ENCODE data around the gene PELO. TPM values are rescaled to one million over a fixed set of nuclear protein-coding genes. Genes with fewer than 3 reads are reported as not detected.

PELO gene
- total and polyA plus RNA-seq, 4 donors: 5.0 to 51.1 (median 35.6) TPM

DNA sequence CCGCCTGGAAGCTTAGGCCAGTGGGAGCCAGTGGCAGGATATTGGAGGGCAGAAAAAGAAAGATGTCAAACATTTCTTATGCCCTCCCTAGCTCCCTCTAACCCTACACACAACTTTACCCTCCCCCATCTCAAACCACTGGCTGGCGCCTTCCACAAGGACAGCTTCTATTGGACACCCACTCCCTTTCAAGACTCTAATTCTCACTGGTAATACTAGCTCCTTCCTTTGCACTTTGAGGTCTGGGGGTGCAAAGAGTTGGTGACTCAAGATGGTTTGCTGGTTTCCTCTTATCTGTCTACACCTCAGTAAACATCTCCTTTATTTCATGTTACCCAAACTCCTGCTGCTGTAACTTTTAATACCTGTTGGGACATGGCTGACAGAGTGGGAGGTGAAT is 11.6 kb upstream of the PELO start:
- no peak for ATAC-seq (ENCODE audit: insufficient read depth, low FRiP score)
- H3K9ac ChIP-seq (ENCODE audit: insufficient read depth in 1 of 2, low read length in 2 of 2): no peak overlapping the region
- no peak for DNase-seq
- peak overlapping the region; percentile 11 to 29 for H3K27ac ChIP-seq (ENCODE audit: low read depth in 1 of 2, low read length in 1 of 2)
- TF ChIP-seq, protein P1, sequence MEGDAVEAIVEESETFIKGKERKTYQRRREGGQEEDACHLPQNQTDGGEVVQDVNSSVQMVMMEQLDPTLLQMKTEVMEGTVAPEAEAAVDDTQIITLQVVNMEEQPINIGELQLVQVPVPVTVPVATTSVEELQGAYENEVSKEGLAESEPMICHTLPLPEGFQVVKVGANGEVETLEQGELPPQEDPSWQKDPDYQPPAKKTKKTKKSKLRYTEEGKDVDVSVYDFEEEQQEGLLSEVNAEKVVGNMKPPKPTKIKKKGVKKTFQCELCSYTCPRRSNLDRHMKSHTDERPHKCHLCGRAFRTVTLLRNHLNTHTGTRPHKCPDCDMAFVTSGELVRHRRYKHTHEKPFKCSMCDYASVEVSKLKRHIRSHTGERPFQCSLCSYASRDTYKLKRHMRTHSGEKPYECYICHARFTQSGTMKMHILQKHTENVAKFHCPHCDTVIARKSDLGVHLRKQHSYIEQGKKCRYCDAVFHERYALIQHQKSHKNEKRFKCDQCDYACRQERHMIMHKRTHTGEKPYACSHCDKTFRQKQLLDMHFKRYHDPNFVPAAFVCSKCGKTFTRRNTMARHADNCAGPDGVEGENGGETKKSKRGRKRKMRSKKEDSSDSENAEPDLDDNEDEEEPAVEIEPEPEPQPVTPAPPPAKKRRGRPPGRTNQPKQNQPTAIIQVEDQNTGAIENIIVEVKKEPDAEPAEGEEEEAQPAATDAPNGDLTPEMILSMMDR (IDR thresholded peaks at IDR 0.05; ENCODE audit: control extremely low read depth, extremely low read depth): no peak
- 95 to 98% methylated on average over 2 of the region's 2 CpGs for WGBS, 2 donors
- H3K4me3 ChIP-seq: no peak overlapping the region
- H3K4me1 ChIP-seq (ENCODE audit: control insufficient read depth in 5 of 5, insufficient read depth in 5 of 5, low read length in 5 of 5): no peaks in the 10 kb centered on the region
- H3K27me3 ChIP-seq (ENCODE audit: control insufficient read depth in 3 of 3, insufficient read depth in 3 of 3, low read length in 2 of 3): no peaks in the 10 kb centered on the region
- H3K9me3 ChIP-seq (ENCODE audit: control insufficient read depth in 4 of 4, insufficient read depth in 3 of 4, low read length in 3 of 4): no peaks in the 10 kb centered on the region
- no peaks in the 10 kb centered on the region for H3K36me3 ChIP-seq (ENCODE audit: control insufficient read depth in 4 of 4, insufficient read depth in 4 of 4, low read length in 4 of 4)

DNA sequence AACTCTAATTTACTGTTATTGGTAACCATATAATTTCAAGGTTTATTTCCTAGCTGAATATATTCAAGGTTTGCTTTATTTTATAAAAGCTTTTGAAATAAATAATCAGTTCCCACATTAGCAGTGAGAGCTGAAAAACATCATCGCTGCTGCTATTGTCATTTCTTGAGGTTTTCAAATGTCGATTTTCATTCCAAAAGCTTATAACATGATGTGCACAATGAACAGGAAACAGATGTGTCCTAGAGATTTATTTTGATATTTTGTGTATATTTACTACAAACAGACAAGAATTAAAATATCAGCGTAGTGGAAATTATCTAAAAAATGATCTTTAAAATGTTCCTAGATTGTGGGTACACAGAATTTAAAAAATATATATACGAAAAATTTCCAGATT is 10.5 kb upstream of the PELO start:
- no peaks in the 10 kb centered on the region for H3K27me3 ChIP-seq (ENCODE audit: control insufficient read depth in 3 of 3, insufficient read depth in 3 of 3, low read length in 2 of 3)
- TF ChIP-seq, protein P1 (IDR thresholded peaks at IDR 0.05; ENCODE audit: control extremely low read depth, extremely low read depth): no peak
- H3K9me3 ChIP-seq (ENCODE audit: control insufficient read depth in 4 of 4, insufficient read depth in 3 of 4, low read length in 3 of 4): no peaks in the 10 kb centered on the region
- ATAC-seq (ENCODE audit: insufficient read depth, low FRiP score): no peak
- WGBS, 2 donors: 61 to 63% methylated on average over 4 of the region's 4 CpGs
- H3K36me3 ChIP-seq (ENCODE audit: control insufficient read depth in 4 of 4, insufficient read depth in 4 of 4, low read length in 4 of 4): no peaks in the 10 kb centered on the region
- H3K4me3 ChIP-seq: no peak overlapping the region
- H3K9ac ChIP-seq (ENCODE audit: insufficient read depth in 1 of 2, low read length in 2 of 2): no peak overlapping the region
- no peak overlapping the region for H3K27ac ChIP-seq (ENCODE audit: low read depth in 1 of 2, low read length in 1 of 2)
- DNase-seq: no peak
- no peaks in the 10 kb centered on the region for H3K4me1 ChIP-seq (ENCODE audit: control insufficient read depth in 5 of 5, insufficient read depth in 5 of 5, low read length in 5 of 5)

DNA sequence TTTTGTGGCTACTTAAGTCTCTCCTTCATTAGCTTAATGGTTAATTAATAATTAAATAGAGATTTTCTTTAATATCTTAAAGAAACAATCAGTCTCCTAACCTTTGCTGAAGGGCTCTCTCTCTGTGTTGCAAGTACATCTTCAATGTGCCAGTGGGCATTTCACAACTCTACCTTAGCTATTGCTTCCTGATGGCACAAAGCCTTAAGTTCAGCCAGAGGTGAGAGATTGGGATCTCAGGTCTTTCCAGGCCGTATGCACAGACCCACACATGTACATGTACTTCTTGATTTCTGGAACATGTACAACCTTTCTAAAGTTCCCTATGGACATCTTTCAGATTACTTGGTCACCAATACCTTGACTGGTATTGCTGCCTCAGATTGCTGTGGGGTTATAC is 8.9 kb upstream of the PELO start:
- H3K9ac ChIP-seq (ENCODE audit: insufficient read depth in 1 of 2, low read length in 2 of 2): no peak overlapping the region
- ATAC-seq (ENCODE audit: insufficient read depth, low FRiP score): no peak

DNA sequence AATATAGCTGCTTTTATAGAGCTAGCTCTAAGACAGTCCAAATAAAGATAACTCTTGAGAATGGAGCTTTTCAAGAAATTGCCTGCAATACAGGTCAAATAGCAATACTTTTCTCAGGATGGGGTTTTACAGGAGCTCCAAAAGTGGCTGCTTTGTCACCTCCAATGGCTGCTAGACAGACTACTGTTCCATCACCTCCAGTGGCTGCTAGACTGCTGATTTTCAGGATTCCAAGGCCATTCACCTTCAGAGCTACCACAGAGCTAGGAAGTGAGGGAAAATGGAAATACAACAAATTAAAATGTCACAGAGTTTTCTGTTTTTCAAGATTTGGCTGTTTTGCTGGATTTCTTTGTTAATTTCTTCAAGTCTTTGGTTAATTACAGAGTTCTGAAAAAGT is 8.5 kb upstream of the PELO start:
- Histone ChIP-seq H3K36me3 (ENCODE audit: control insufficient read depth in 4 of 4, insufficient read depth in 4 of 4, low read length in 4 of 4) (no peaks in the 10 kb centered on the region), H3K4me3 (no peak overlapping the region), H3K27ac (ENCODE audit: low read depth in 1 of 2, low read length in 1 of 2) (no peak overlapping the region), H3K4me1 (ENCODE audit: control insufficient read depth in 5 of 5, insufficient read depth in 5 of 5, low read length in 5 of 5) (no peaks in the 10 kb centered on the region), H3K9me3 (ENCODE audit: control insufficient read depth in 4 of 4, insufficient read depth in 3 of 4, low read length in 3 of 4) (no peaks in the 10 kb centered on the region), H3K27me3 (ENCODE audit: control insufficient read depth in 3 of 3, insufficient read depth in 3 of 3, low read length in 2 of 3) (no peaks in the 10 kb centered on the region), H3K9ac (ENCODE audit: insufficient read depth in 1 of 2, low read length in 2 of 2) (no peak overlapping the region)
- TF ChIP-seq, protein P1 (IDR thresholded peaks at IDR 0.05; ENCODE audit: control extremely low read depth, extremely low read depth): no peak
- ATAC-seq (ENCODE audit: insufficient read depth, low FRiP score): no peak
- no peak for DNase-seq

More for the DNA sequence above, 8.9 kb upstream of the PELO start:
- Histone ChIP-seq H3K4me1 (ENCODE audit: control insufficient read depth in 5 of 5, insufficient read depth in 5 of 5, low read length in 5 of 5) (no peaks in the 10 kb centered on the region), H3K9me3 (ENCODE audit: control insufficient read depth in 4 of 4, insufficient read depth in 3 of 4, low read length in 3 of 4) (no peaks in the 10 kb centered on the region), H3K4me3 (no peak overlapping the region), H3K36me3 (ENCODE audit: control insufficient read depth in 4 of 4, insufficient read depth in 4 of 4, low read length in 4 of 4) (no peaks in the 10 kb centered on the region), H3K27me3 (ENCODE audit: control insufficient read depth in 3 of 3, insufficient read depth in 3 of 3, low read length in 2 of 3) (no peaks in the 10 kb centered on the region), H3K27ac (ENCODE audit: low read depth in 1 of 2, low read length in 1 of 2) (no peak overlapping the region)
- no peak for DNase-seq
- 58 to 62% methylated on average over 1 of the region's 1 CpG for WGBS, 2 donors
- TF ChIP-seq, protein P1 (IDR thresholded peaks at IDR 0.05; ENCODE audit: control extremely low read depth, extremely low read depth): no peak
